Nephron (organoid): ENCODE results near the gene SMYD3.
A peak's percentile ranks its signal among the peaks of the same experiment; 100 is the strongest.
"Not testable (repeated sequence)": the region's sequence is repeated elsewhere in the genome, so short reads cannot be mapped to it uniquely, and the experiment has no call there.

Experiments
- H3K27ac Mint-ChIP-seq, 3 experiments: 2 replicates each; pipeline ENCODE4 v1.8.0; 2020; ENCODE audit warnings: mixed read lengths in 3 of 3, mild to moderate bottlenecking in 2 of 3, moderate library complexity in 1 of 3
- H3K27me3 Mint-ChIP-seq: 2 replicates; pipeline ENCODE4 v1.8.0; 2021; ENCODE audit warnings: low read depth, mild to moderate bottlenecking, moderate library complexity, mixed read lengths
- H3K36me3 Mint-ChIP-seq: 2 replicates; pipeline ENCODE4 v1.8.0; 2020; ENCODE audit warnings: low read depth, mixed read lengths
- H3K4me1 Mint-ChIP-seq: 2 replicates; pipeline ENCODE4 v1.8.0; 2020; ENCODE audit warnings: mixed read lengths
- H3K4me3 Mint-ChIP-seq, 3 experiments: 2 replicates each; pipeline ENCODE4 v1.8.0; 2020; ENCODE audit warnings: mild to moderate bottlenecking in 3 of 3, mixed read lengths in 3 of 3, moderate library complexity in 2 of 3
- H3K9me3 Mint-ChIP-seq: 2 replicates; pipeline ENCODE4 v1.8.0; 2020; ENCODE audit warnings: mixed read lengths
- CTCF ChIP-seq, 3 experiments: fragments of 200-600 bp; sonication (generic); IDR thresholded peaks; one replicate each; pipeline ENCODE4 v1.5.0; 2021; ENCODE audit warnings: antibody characterized with exemption in 3 of 3; ENCODE audit not compliant: unreplicated experiment in 3 of 3

Gene SMYD3

GRCh38 chr1:246035060-246035541 lies 472.0 kb downstream of the SMYD3 start:
- TF ChIP-seq CTCF (IDR thresholded peaks at IDR 0.05; ENCODE audit: unreplicated experiment in 3 of 3), result no peak

GRCh38 chr1:246034630-246035029 lies 472.4 kb downstream of the SMYD3 start:
- Mint-ChIP-seq H3K27me3 (no peaks in the 10 kb centered on the region), H3K36me3 (no peaks in the 10 kb centered on the region), H3K9me3 (peaks cover 3% of the 10 kb centered on the region), H3K4me1 (peaks cover 29% of the 10 kb centered on the region), H3K4me3 (no peak overlapping the region), H3K27ac (peak overlapping the region; percentile 1 to 29 (median 16))
- no peak for TF ChIP-seq CTCF (IDR thresholded peaks at IDR 0.05; ENCODE audit: unreplicated experiment in 3 of 3)

More at GRCh38 chr1:246035060-246035541, 472.0 kb downstream of the SMYD3 start:
- Mint-ChIP-seq H3K27me3 (no peaks in the 10 kb centered on the region), H3K9me3 (peaks cover 3% of the 10 kb centered on the region), H3K36me3 (no peaks in the 10 kb centered on the region), H3K4me1 (peaks cover 29% of the 10 kb centered on the region), H3K27ac (peak overlapping the region in 2 of 3 experiments; percentile 1 to 29), H3K4me3 (no peak overlapping the region)

GRCh38 chr1:246032984-246033383 lies 474.1 kb downstream of the SMYD3 start:
- no peak overlapping the region for H3K27ac Mint-ChIP-seq
- no peaks in the 10 kb centered on the region for H3K27me3 Mint-ChIP-seq
- no peak overlapping the region for H3K4me3 Mint-ChIP-seq
- peaks cover 29% of the 10 kb centered on the region for H3K4me1 Mint-ChIP-seq
- peaks cover 4% of the 10 kb centered on the region for H3K36me3 Mint-ChIP-seq
- peaks cover 13% of the 10 kb centered on the region for H3K9me3 Mint-ChIP-seq
- TF ChIP-seq CTCF (IDR thresholded peaks at IDR 0.05; ENCODE audit: unreplicated experiment in 3 of 3), result no peak

GRCh38 chr1:246032031-246032551 lies 475.0 kb downstream of the SMYD3 start:
- peak overlapping the region; percentile 89 to 95 (median 92) for H3K27ac Mint-ChIP-seq
- peaks cover 19% of the 10 kb centered on the region for H3K9me3 Mint-ChIP-seq
- peaks cover 29% of the 10 kb centered on the region for H3K4me1 Mint-ChIP-seq

GRCh38 chr1:246029616-246030015 lies 477.5 kb downstream of the SMYD3 start:
- peaks cover 25% of the 10 kb centered on the region for H3K9me3 Mint-ChIP-seq

More at GRCh38 chr1:246032031-246032551, 475.0 kb downstream of the SMYD3 start:
- peaks cover 6% of the 10 kb centered on the region for H3K36me3 Mint-ChIP-seq
- H3K27me3 Mint-ChIP-seq, result no peaks in the 10 kb centered on the region
- H3K4me3 Mint-ChIP-seq, result peak overlapping the region in 1 of 3 experiments; percentile 40
- TF ChIP-seq CTCF (IDR thresholded peaks at IDR 0.05; ENCODE audit: unreplicated experiment in 3 of 3), result no peak

GRCh38 chr1:246024118-246024517 lies 483.0 kb downstream of the SMYD3 start:
- H3K27ac Mint-ChIP-seq, H3K4me1 Mint-ChIP-seq, H3K27me3 Mint-ChIP-seq, H3K36me3 Mint-ChIP-seq, H3K4me3 Mint-ChIP-seq: not testable (repeated sequence)
- H3K9me3 Mint-ChIP-seq, result peaks cover 22% of the 10 kb centered on the region

More at GRCh38 chr1:246029616-246030015, 477.5 kb downstream of the SMYD3 start:
- Mint-ChIP-seq H3K36me3 (peaks cover 6% of the 10 kb centered on the region), H3K27ac (no peak overlapping the region), H3K27me3 (no peaks in the 10 kb centered on the region), H3K4me1 (peaks cover 12% of the 10 kb centered on the region), H3K4me3 (no peak overlapping the region)
- no peak for TF ChIP-seq CTCF (IDR thresholded peaks at IDR 0.05; ENCODE audit: unreplicated experiment in 3 of 3)
